ENCODE measurements around the gene ATP13A2.

- peak; percentile 96 for TF ChIP-seq YY1 (IDR thresholded peaks at IDR 0.05; ENCODE audit: low read depth)
- no peak for TF ChIP-seq EP300 (IDR thresholded peaks at IDR 0.05; ENCODE audit: borderline replicate concordance)
- peak; percentile 76 for TF ChIP-seq USF1 (IDR thresholded peaks at IDR 0.05)
- TF ChIP-seq MAX (IDR thresholded peaks at IDR 0.05) = peak; percentile 45; the same call in 1 of the 2 replicates
Measured at GRCh38 chr1:17053685-17054410, 42.1 kb upstream of the ATP13A2 start, which contains the start of gene SDHB.
